GM18499 (cell line): ENCODE results near the gene YIF1A.
"Not testable (repeated sequence)": the region's sequence is repeated elsewhere in the genome, so short reads cannot be mapped to it uniquely, and the experiment has no call there.

ENCODE experiments used
- ATAC-seq: cut with Tn5 transposase; IDR thresholded peaks from one replicate; pipeline ENCODE4 v1.9.1; 2021; ENCODE audit warnings: moderate number of reproducible peaks; ENCODE audit not compliant: insufficient read depth, unreplicated experiment

The YIF1A gene

DNA sequence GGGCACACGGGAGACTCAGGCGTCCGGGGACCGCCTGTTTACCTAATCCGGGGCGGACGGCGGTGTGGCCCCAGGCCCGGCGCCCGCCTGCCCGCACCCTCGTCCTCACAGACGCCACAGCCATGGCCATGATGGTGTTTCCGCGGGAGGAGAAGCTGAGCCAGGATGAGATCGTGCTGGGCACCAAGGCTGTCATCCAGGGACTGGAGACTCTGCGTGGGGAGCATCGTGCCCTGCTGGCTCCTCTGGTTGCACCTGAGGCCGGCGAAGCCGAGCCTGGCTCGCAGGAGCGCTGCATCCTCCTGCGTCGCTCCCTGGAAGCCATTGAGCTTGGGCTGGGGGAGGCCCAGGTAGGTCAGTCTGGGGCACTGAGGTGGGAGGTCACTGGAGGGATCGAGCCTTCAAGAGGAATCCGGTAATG lies 30.5 kb downstream of the YIF1A start:
- ATAC-seq: no peak

DNA sequence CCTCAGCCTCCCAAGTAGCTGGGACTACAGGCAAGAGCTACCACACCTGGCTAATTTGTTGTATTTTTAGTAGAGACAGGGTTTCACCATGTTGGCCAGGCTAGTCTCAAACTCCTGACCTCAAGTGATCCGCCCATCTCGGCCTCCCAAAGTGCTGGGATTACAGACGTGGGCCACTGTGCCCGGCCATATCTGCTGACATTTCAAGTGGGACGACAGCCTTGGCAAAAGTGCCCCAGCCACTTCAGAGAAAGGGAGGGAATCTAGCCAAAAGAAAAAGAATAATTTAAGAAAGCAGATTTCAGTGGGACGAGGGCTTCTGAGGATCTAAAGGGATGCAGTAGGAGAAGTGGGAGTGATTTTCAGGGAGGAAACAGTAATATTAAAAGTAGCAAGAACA lies 35.9 kb downstream of the YIF1A start:
- ATAC-seq: not testable (repeated sequence)

DNA sequence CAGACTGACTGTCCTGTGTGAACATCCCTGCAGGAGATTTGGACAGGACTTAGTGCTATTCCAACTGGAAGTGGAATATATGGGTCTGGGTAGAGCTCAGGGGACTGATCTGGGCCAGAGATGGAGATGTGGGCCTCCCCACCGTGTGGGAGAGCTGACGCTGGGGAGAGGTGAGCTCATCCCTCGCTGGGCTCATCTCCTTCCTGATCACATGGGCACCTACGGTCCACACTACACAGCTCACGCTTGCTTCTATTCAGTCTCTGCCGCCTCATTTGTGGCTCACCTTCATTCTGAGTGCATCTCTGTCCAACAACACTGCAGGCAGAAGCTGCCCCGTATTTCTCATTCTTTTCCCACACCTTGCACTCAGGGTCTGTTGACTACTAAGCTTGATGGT lies 37.1 kb downstream of the YIF1A start:
- no peak for ATAC-seq

DNA sequence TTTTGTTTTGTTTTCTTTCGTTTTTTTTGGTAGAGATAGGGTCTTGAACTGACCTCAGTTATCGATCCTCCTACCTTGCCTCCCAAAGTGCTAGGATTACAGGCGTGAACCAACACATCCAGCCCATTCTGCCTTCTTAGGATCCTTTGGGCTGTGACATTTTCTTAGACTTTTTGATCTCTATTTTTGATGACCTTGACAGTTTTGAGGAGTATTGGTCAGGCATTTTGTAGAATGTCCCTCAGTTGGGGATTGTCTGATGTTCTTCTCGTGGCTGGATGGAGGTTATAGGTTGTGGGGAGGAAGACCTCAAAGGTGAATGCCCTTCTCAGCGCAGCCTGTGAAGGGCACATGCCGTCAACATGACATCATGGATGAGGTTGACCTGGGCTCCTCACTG lies 40.0 kb downstream of the YIF1A start:
- ATAC-seq: no peak

DNA sequence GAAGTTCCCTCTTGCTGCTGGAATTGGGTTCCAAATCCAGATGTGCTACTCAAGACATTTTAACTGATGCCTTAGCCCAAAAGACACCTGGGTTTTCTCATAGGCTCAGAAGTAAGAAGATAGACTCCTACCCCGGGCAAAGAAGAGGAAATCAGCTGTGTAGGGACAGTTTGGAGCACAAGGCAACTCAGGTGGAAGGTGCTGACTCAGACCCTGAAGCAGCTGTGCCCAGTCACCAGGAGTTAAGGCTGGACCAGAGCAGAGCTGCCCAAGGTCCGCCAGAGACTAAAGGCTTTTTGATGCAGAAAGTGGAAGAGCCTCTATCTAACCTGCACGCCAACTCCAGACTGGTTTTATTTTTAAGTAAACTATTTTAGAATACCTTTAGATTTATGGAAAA lies 41.1 kb downstream of the YIF1A start:
- ATAC-seq: no peak

DNA sequence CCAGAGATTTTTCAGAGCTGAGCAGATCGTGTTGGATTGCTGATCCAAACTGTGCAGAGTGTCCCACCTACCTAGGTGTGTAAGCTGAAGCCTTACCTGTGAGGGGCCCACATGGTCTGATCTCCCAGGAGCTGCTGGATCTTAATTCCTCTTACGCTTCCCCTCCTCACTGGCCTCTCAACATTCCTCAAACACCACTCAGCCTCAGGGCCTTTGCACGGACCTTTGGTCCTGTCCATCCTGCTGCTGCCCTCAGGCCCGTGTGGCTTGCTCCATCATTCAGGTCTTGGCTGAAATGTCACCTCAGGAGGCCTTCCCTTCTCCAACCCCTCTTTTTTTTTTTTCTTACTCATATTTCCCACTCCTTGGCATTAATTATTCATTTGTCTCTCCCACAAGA lies 41.6 kb downstream of the YIF1A start:
- no peak for ATAC-seq

DNA sequence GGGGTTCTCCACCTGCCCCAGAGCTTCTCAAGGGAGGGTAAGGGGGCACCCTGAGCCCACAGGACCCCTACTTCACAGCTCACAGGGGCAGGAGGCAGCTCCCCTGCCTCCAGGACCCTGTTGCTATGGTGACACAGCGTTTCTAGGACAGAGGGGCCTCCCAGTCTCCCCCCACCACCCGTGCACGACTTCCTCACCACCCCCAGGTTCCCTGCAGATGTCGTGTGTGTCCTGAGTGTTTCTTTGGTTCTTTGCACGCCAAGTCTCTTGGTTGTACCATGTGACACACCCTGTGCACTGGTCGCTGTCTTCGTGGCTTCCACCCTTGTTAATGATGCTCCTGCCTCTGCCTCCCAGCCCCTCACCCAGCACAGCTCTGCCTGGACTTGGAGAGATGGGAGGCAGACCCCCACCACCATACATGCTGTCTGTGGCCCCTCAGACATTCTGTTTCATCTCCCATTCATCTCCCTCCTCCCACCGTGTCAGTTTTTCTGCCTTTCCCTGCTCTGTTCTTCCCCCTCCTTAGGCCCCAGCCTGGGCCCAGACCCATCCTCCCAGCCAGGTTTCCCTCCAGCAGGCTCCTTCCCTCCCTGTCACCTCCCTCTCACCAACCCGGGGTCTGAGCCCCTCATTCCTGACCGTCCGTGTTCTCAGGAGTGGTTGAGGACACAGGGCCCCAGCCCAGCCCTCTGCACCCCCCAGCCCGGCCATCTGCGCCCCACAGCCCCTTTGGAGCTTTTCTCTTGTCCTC lies 45.0 kb downstream of the YIF1A start:
- ATAC-seq: no peak

DNA sequence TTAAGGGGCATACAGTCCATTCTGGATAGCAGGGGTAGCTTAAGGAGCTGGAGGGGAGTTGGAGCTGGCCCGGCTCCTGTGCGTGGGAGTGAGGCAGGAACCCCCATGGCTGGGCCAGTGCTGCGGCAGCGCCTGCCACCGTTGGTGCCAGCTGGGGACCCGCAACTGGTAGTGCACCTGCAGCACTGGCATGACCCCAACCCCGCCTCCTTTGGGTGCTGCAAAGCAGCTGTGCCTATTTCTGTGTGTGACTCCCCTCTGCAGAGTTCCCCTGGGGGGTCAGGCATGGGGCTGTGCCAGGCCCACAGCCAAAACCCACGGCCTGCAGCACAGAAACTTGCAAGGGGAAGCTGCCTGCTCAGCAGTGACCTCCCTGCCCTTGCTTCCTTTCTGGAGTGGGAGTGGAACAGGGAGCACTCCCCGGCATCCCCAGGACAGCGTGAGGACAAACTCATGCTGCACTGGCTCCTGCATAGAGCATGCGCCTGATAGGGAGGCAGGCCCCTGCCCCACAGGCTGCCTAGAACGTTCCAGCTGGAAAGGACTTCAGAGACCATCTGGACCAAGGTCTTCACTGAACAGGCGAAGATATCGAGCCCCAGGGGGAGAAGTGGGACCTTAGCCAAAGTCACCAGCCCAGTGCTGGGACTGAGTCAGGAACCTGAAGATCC lies 46.7 kb downstream of the YIF1A start:
- ATAC-seq: no peak

DNA sequence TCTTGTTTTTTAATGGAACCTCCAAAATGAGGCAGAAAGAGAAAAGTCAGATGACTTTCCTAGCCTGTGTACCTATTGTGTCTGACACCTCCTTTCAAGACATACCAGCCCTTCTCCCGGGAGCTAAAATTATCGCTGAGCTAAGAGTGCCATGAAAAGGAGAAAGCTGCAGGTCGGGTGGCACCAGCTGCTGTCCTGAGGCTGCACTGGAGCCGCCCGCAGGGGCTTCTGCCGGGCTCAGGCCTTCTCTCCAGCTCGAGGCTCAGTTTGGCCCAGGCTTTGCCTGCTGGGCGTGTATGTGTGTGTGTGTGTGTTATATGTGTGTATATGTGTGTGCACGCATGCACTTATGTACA lies 48.2 kb downstream of the YIF1A start:
- ATAC-seq: no peak

DNA sequence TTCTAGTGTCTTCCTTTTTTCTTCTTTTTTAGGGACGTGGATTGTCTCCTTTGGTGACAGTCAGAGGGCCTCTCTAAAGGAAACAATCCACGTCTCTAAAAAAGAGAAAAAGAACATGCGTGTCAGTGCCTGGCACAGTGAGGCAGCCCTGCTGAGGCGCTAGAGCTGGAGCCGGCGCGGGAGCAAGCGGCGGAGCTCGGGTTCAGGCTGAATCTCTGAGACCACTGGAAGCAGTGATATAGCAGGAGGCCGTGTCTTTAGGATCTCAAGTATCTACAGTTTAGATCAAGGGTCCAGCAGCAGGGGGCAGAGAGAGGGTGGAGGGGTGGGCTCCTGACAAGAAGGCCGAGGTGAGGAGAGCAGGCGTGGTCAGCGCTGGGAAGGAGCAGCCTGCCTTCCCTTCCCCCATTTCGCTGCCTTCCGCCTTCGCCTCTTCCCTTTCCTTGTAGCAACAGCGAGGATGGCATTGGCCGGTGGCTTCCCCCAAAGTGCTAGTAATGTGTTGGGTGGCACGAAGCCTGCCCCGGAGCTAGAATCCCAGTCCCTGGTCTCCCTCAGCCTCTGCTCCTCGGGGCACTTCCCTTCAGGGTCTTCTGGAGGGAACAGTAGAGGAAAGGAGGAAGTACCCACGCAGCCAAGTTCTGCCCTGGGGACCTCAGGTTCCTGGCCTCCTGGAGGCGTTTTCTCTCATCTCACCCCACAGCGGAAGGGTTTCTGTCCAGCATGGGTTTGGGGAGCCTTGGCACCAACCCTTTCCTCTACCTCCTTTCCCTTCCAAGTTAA lies 48.8 kb downstream of the YIF1A start:
- ATAC-seq: no peak

DNA sequence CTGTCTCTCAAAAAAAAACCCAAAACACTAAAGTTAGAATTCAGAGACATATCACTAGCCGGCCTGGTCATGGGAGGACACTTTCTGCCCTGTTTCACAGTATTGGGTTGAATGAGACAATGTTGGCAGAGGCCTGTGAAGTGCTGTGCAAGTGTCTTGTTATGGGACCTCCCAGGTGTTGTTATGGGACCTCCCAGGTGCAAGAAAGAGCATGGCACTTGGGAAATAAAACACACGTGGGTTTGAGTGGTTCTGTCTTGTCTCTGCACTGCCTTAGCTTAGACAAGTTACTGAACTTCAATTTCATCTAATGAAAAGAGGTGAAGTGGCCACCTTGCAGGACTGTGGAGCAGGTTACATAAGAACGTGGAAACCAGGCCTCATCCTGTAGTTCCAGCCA lies 49.4 kb downstream of the YIF1A start:
- no peak for ATAC-seq

DNA sequence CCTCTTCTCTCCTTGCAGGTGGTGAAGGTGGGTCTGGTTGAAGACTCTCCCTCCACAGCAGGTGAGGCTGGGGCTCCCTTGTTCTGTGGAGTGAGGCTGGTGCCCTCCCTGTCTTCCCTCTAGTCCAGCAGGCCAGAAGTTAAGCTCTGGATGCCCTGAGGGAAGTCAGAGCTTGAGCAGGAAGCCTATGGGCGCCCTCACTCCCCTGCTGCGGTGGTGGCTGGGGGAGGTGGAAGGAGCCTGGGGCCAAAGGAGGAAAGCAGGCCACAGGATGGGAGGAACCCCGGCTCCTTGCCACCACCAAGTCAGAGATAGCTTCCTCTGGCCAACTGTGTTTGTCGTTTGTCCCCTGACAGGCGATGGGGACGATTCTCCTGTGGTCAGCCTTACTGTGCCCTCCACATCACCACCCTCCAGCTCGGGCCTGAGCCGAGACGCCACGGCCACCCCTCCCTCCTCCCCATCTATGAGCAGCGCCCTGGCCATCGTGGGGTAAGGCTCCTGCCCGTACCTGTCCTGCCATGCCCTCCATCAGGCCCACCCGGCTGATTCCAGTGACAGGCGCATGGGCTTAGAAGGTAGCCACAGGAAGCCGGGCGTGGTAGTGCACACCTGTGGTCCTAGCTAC lies 50.0 kb downstream of the YIF1A start:
- no peak for ATAC-seq

DNA sequence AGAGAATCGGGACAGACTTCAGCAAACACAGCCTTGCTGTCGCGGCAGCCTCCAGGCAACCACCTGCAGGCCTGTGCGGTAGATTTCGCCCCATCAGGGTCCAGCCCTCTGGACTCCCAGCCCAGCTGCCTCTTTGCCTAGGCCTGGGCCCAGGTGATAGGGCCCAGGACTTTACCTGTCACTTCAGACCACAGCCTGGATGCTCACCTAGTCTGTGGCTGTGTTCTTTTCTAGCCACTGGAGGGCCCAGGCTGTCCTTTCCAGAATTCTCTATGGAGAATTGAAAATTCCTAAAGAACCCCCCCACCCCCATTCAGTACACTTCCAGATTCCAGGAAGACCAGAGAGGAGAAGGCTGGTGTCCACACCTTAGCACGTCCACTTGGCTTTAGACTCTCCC lies 51.1 kb downstream of the YIF1A start:
- no peak for ATAC-seq

DNA sequence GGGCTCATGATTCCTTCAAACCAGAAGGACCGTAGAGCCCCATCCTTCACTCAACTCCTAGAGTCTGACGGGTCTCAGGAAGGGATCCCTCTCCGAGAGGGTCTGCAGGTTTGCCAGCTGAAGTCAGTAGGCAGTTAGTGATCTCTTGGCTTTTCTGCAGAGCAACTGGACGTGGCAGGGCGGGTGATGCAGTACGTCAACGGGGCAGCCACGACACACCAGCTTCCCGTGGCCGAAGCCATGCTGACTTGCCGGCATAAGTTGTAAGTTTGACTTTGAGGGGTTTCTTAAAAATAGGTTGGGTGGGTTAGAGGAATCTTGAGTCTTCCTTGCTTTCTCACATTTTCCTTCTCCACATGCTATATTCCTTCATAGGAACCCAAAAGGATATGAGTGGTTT lies 53.8 kb downstream of the YIF1A start:
- ATAC-seq: no peak
